SK-N-SH (cell line): ENCODE measurements around the gene PLCG1. TPM values are rescaled to one million over a fixed set of nuclear protein-coding genes. Genes with fewer than 3 reads are reported as not detected.

Experiments used
- CTCF ChIA-PET: fragments of 300-600, 350-600 bp; formaldehyde crosslinking; extraction: SDS; loops from one replicate; lab custom pipeline; 2021; lab: Yijun Ruan, JAX
- POLR2A ChIA-PET: fragments of 350-600 bp; sonication (Branson Sonifier 250); formaldehyde crosslinking; extraction: SDS; loops from one replicate; lab custom pipeline; 2020; ENCODE audit warnings: antibody characterized with exemption, inconsistent platforms; lab: Yijun Ruan, JAX
- DNase-seq: peaks from one replicate; pipeline ENCODE4 v3.0.0; 2012
- H2AFZ ChIP-seq: fragments of 200-600 bp; sonication (generic); 2 replicates; pipeline ENCODE4 v1.8.1; 2016; ENCODE audit warnings: antibody characterized with exemption, mild to moderate bottlenecking, low read depth
- H3F3A ChIP-seq: fragments of 200-600 bp; sonication (generic); replicated peaks from 2 replicates; pipeline ENCODE3; 2016; ENCODE audit warnings: antibody characterized with exemption, mild to moderate bottlenecking; ENCODE audit not compliant: insufficient read depth
- H3K27ac ChIP-seq, 2 experiments: fragments of 200-500 bp in 1 of 2; fragments of 200-600 bp in 1 of 2; sonication (Bioruptor generic) in 1 of 2; sonication (generic), shearing (Covaris generic) in 1 of 2; 2 replicates each; pipeline versions ENCODE4 v1.5.1 to v1.6.1; 2014 to 2016; ENCODE audit warnings: low read depth in 2 of 2, inconsistent platforms in 1 of 2, low read length in 1 of 2, mild to moderate bottlenecking in 1 of 2, mixed read lengths in 1 of 2
- H3K27me3 ChIP-seq: fragments of 200-600 bp; sonication (generic), shearing (Covaris generic); 2 replicates; pipeline ENCODE4 v1.6.1; 2016; ENCODE audit warnings: mixed run types; ENCODE audit not compliant: insufficient read depth
- H3K36me3 ChIP-seq, 2 experiments: fragments of 200-500 bp in 1 of 2; fragments of 200-600 bp in 1 of 2; sonication (Bioruptor generic) in 1 of 2; sonication (generic) in 1 of 2; replicated peaks in 1 of 2; 2 replicates each; pipeline versions ENCODE3 to v1.5.1; 2014 to 2016; ENCODE audit warnings: low read length in 1 of 2, mild to moderate bottlenecking in 1 of 2; ENCODE audit not compliant: insufficient read depth in 2 of 2, control insufficient read depth in 1 of 2
- H3K4me1 ChIP-seq, 2 experiments: fragments of 200-500 bp in 1 of 2; fragments of 200-600 bp in 1 of 2; sonication (Bioruptor generic) in 1 of 2; sonication (generic), shearing (Covaris generic) in 1 of 2; 2 replicates each; pipeline versions ENCODE4 v1.5.1 to v1.6.1; 2014 to 2016; ENCODE audit warnings: low read depth in 1 of 2, low read length in 1 of 2, mixed run types in 1 of 2; ENCODE audit not compliant: insufficient read depth in 2 of 2, control insufficient read depth in 1 of 2
- H3K4me2 ChIP-seq: fragments of 200-600 bp; sonication (generic), shearing (Covaris generic); 2 replicates; pipeline ENCODE4 v1.6.1; 2017; ENCODE audit warnings: mixed run types
- H3K4me3 ChIP-seq, 2 experiments: fragments of 200-500 bp in 1 of 2; fragments of 200-600 bp in 1 of 2; sonication (Bioruptor generic) in 1 of 2; sonication (generic), shearing (Covaris generic) in 1 of 2; 2 replicates each; pipeline versions ENCODE4 v1.5.1 to v1.8.1; 2014 to 2016; ENCODE audit warnings: low read depth in 2 of 2, inconsistent platforms in 1 of 2, low read length in 1 of 2, mild to moderate bottlenecking in 1 of 2, mixed read lengths in 1 of 2, moderate library complexity in 1 of 2
- H3K79me2 ChIP-seq: fragments of 200-600 bp; sonication (generic); 2 replicates; pipeline ENCODE4 v1.8.1; 2017; ENCODE audit warnings: mild to moderate bottlenecking; ENCODE audit not compliant: insufficient read depth
- H3K9ac ChIP-seq: fragments of 200-600 bp; sonication (generic); 2 replicates; pipeline ENCODE4 v1.6.1; 2017; ENCODE audit warnings: mixed run types
- H3K9me2 ChIP-seq: fragments of 200-600 bp; sonication (generic); 2 replicates; pipeline ENCODE4 v1.6.1; 2017; ENCODE audit warnings: mixed run types
- H3K9me3 ChIP-seq: fragments of 200-600 bp; sonication (generic); 2 replicates; pipeline ENCODE4 v1.6.1; 2017; ENCODE audit warnings: mixed run types, mild to moderate bottlenecking, moderate library complexity
- H4K20me1 ChIP-seq: fragments of 200-600 bp; sonication (generic); 2 replicates; pipeline ENCODE4 v1.6.1; 2017; ENCODE audit warnings: mild to moderate bottlenecking, mixed run types; ENCODE audit not compliant: insufficient read depth
- CHD2 ChIP-seq: fragments of 150-350 bp; IDR thresholded peaks from 2 replicates; pipeline ENCODE4 v1.6.1; 2018; ENCODE audit warnings: low read length; ENCODE audit not compliant: partially characterized antibody
- EP300 ChIP-seq, 2 experiments: IDR thresholded peaks; 2 replicates each; pipeline versions ENCODE4 v1.4.0 to v1.6.1; 2012; ENCODE audit warnings: borderline replicate concordance in 1 of 2, low read depth in 1 of 2, low read length in 1 of 2
- GATA2 ChIP-seq: sonication (generic); formaldehyde crosslinking; IDR thresholded peaks from 2 replicates; pipeline ENCODE4 v1.5.0; 2020; ENCODE audit warnings: mild to moderate bottlenecking, missing genetic modification reagents
- IRF3 ChIP-seq: fragments of 150-350 bp; IDR thresholded peaks from 2 replicates; pipeline ENCODE4 v1.6.1; 2016; ENCODE audit warnings: mild to moderate bottlenecking, low read depth, low read length
- JUND ChIP-seq: IDR thresholded peaks from 2 replicates; pipeline ENCODE4 v1.4.0; 2012
- MXI1 ChIP-seq: IDR thresholded peaks from 2 replicates; pipeline ENCODE4 v1.6.1; 2012; ENCODE audit warnings: mild to moderate bottlenecking, low read depth, low read length, improper control_type of control experiment
- RAD21 ChIP-seq: IDR thresholded peaks from 2 replicates; pipeline ENCODE4 v1.6.1; 2012; ENCODE audit warnings: mild to moderate bottlenecking, low read length
- RFX5 ChIP-seq: IDR thresholded peaks from 2 replicates; pipeline ENCODE4 v1.6.1; 2012; ENCODE audit warnings: mild to moderate bottlenecking, improper control_type of control experiment, low read length
- SIN3A ChIP-seq: IDR thresholded peaks from 2 replicates; pipeline ENCODE4 v1.6.1; 2012; ENCODE audit warnings: low read depth, mild to moderate bottlenecking, low read length, moderate library complexity, borderline replicate concordance
- TAF1 ChIP-seq: IDR thresholded peaks from 2 replicates; pipeline ENCODE4 v1.6.1; 2012; ENCODE audit warnings: low read depth, mild to moderate bottlenecking, low read length, moderate library complexity, borderline replicate concordance
- TEAD4 ChIP-seq: IDR thresholded peaks from 2 replicates; pipeline ENCODE4 v1.4.0; 2012; ENCODE audit warnings: mild to moderate bottlenecking, borderline replicate concordance; ENCODE audit not compliant: insufficient read depth
- WGBS: methylation state at CpG from one replicate; pipeline ENCODE4 v1.1.6; 2017; ENCODE audit warnings: low lambda C conversion rate; 5-methylcytosine and 5-hydroxymethylcytosine counted together
- polyA plus RNA-seq, 3 experiments: library from polyadenylated mRNA; depleted of rRNA; stranded (reverse); fragments of >200 nt; gene quantifications; 2 replicates each; pipeline ENCODE4 v1.2.3, GENCODE V29; 2012
- TF ChIP-seq, protein P1 (sequence below): IDR thresholded peaks from 2 replicates; pipeline ENCODE4 v1.6.1; 2012; ENCODE audit warnings: mild to moderate bottlenecking, low read depth, low read length, moderate library complexity
- TF ChIP-seq, protein P2 (sequence below): IDR thresholded peaks from 2 replicates; pipeline ENCODE4 v1.4.0; 2012; ENCODE audit warnings: low read depth, borderline replicate concordance
- TF ChIP-seq, protein P3 (sequence below): fragments of 200-600 bp; sonication (generic); IDR thresholded peaks from 2 replicates; pipeline ENCODE4 v1.6.1; 2017; ENCODE audit warnings: antibody characterized with exemption, mild to moderate bottlenecking, moderate library complexity

Gene PLCG1
- polyA plus RNA-seq, 1 of the 3 experiments (the other 2 are of a cell fraction), result 81.4 TPM

GRCh38 chr20:41140226-41141133 is 3.1 kb downstream of the PLCG1 start:
- no peak overlapping the region for H3K4me3 ChIP-seq
- H3K4me2 ChIP-seq, result peak overlapping the region; percentile 100; the same call in 1 of the 2 replicates
- H3K27me3 ChIP-seq, result no peaks in the 10 kb centered on the region
- H2AFZ ChIP-seq, result no peak overlapping the region
- WGBS, result 84% methylated on average over 10 of the region's 10 CpGs
- no peaks in the 10 kb centered on the region for H3K9me2 ChIP-seq
- peaks cover 5 to 6% of the 10 kb centered on the region in 2 experiments for H3K36me3 ChIP-seq
- TF ChIP-seq TEAD4 (no peak), JUND (no peak), SIN3A (no peak), IRF3 (no peak), EP300 (IDR thresholded peaks at IDR 0.05; ENCODE audit: borderline replicate concordance in 1 of 2, low read depth in 1 of 2, low read length in 1 of 2) (no peak), GATA2 (no peak)
- TF ChIP-seq, protein P1, sequence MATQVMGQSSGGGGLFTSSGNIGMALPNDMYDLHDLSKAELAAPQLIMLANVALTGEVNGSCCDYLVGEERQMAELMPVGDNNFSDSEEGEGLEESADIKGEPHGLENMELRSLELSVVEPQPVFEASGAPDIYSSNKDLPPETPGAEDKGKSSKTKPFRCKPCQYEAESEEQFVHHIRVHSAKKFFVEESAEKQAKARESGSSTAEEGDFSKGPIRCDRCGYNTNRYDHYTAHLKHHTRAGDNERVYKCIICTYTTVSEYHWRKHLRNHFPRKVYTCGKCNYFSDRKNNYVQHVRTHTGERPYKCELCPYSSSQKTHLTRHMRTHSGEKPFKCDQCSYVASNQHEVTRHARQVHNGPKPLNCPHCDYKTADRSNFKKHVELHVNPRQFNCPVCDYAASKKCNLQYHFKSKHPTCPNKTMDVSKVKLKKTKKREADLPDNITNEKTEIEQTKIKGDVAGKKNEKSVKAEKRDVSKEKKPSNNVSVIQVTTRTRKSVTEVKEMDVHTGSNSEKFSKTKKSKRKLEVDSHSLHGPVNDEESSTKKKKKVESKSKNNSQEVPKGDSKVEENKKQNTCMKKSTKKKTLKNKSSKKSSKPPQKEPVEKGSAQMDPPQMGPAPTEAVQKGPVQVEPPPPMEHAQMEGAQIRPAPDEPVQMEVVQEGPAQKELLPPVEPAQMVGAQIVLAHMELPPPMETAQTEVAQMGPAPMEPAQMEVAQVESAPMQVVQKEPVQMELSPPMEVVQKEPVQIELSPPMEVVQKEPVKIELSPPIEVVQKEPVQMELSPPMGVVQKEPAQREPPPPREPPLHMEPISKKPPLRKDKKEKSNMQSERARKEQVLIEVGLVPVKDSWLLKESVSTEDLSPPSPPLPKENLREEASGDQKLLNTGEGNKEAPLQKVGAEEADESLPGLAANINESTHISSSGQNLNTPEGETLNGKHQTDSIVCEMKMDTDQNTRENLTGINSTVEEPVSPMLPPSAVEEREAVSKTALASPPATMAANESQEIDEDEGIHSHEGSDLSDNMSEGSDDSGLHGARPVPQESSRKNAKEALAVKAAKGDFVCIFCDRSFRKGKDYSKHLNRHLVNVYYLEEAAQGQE, result no peak
- H3K9me3 ChIP-seq, result no peaks in the 10 kb centered on the region
- peaks cover 73% of the 10 kb centered on the region for H4K20me1 ChIP-seq
- no peaks in the 10 kb centered on the region for H3F3A ChIP-seq
- H3K79me2 ChIP-seq, result peaks cover 81% of the 10 kb centered on the region
- ChIA-PET POLR2A (no interaction called here), CTCF (interaction anchor here (0.7 to 2.7 kb wide), 3 partner anchors 33 to 200 kb away, joined by 3 to 11 read pairs (median 3); partner anchors contain the start of gene LPIN3)
- no peak overlapping the region for H3K9ac ChIP-seq
- peaks cover 9 to 55% of the 10 kb centered on the region in 2 experiments; a peak in 3 of 4 replicates for H3K4me1 ChIP-seq
- DNase-seq, result no peak
- H3K27ac ChIP-seq, result no peak overlapping the region; a peak in 1 of 4 replicates

DNA sequence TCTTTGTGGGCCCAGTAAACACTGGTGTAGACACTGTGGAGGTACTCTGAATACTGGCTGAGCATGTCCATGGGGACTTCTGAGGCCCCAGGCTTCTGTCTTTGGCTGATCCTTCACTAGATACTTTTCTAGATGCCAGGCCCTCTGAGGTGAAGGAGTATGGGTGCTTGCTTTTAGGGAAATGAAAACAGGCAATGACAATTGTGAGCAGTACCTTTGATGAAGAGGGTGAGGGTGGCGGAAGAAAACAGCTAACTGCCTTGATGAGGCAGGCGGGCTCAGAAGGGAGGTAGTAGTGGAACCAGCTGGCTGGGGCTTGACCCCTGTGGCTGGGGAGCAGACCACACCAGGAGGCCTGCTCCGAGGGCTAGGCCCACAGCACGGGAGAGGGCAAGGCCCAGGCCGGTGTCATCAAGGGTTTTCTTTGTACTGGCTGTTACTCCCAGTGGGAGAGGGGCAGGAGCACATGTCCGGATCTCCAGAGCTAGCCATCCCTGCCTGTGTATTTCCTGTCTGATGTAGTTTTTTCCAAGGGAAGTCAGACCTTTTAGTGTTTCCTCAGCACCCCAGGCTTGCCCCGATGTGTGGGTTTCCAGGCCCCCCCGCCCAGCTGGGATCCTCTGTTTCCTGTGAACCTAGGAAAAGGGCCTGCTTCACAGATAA is 3.9 kb downstream of the PLCG1 start:
- peak; percentile 32 for DNase-seq
- ChIA-PET CTCF (interaction anchor here (1.0 to 2.7 kb wide), 2 partner anchors 32 to 199 kb away, joined by 3 to 11 read pairs; partner anchors contain the start of gene LPIN3), POLR2A (no interaction called here)
- Histone ChIP-seq H3F3A (no peaks in the 10 kb centered on the region), H3K27ac (peak overlapping the region in 1 of 2 experiments; percentile 9; a peak in 1 of 4 replicates), H3K4me1 (peaks cover 9 to 54% of the 10 kb centered on the region in 2 experiments; a peak in 3 of 4 replicates), H3K36me3 (peaks cover 5 to 6% of the 10 kb centered on the region in 2 experiments), H3K9ac (no peak overlapping the region), H3K79me2 (peaks cover 89% of the 10 kb centered on the region), H3K27me3 (no peaks in the 10 kb centered on the region), H3K9me3 (no peaks in the 10 kb centered on the region), H4K20me1 (peaks cover 81% of the 10 kb centered on the region), H2AFZ (no peak overlapping the region), H3K9me2 (no peaks in the 10 kb centered on the region), H3K4me3 (no peak overlapping the region), H3K4me2 (0 out of 2 replicates have a peak overlapping the region, but pooled peaks have one; percentile 5)
- TF ChIP-seq MXI1 (no peak), RFX5 (no peak), CHD2 (no peak), RAD21 (no peak), TAF1 (no peak), JUND (no peak)
- TF ChIP-seq, protein P2, sequence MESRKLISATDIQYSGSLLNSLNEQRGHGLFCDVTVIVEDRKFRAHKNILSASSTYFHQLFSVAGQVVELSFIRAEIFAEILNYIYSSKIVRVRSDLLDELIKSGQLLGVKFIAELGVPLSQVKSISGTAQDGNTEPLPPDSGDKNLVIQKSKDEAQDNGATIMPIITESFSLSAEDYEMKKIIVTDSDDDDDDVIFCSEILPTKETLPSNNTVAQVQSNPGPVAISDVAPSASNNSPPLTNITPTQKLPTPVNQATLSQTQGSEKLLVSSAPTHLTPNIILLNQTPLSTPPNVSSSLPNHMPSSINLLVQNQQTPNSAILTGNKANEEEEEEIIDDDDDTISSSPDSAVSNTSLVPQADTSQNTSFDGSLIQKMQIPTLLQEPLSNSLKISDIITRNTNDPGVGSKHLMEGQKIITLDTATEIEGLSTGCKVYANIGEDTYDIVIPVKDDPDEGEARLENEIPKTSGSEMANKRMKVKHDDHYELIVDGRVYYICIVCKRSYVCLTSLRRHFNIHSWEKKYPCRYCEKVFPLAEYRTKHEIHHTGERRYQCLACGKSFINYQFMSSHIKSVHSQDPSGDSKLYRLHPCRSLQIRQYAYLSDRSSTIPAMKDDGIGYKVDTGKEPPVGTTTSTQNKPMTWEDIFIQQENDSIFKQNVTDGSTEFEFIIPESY, result no peak
- TF ChIP-seq, protein P3, sequence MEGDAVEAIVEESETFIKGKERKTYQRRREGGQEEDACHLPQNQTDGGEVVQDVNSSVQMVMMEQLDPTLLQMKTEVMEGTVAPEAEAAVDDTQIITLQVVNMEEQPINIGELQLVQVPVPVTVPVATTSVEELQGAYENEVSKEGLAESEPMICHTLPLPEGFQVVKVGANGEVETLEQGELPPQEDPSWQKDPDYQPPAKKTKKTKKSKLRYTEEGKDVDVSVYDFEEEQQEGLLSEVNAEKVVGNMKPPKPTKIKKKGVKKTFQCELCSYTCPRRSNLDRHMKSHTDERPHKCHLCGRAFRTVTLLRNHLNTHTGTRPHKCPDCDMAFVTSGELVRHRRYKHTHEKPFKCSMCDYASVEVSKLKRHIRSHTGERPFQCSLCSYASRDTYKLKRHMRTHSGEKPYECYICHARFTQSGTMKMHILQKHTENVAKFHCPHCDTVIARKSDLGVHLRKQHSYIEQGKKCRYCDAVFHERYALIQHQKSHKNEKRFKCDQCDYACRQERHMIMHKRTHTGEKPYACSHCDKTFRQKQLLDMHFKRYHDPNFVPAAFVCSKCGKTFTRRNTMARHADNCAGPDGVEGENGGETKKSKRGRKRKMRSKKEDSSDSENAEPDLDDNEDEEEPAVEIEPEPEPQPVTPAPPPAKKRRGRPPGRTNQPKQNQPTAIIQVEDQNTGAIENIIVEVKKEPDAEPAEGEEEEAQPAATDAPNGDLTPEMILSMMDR, result no peak
- 69% methylated on average over 5 of the region's 8 CpGs for WGBS
